Left ventricle myocardium superior (tissue), 1 donor: Measurements from ENCODE around the gene ESF1. TPM values are rescaled to one million over a fixed set of nuclear protein-coding genes. Genes with fewer than 3 reads are reported as not detected.

Experiments used
- ATAC-seq: fragments of 200-7000 bp; cut with Tn5 transposase; one replicate; pipeline ENCODE4 v1.9.1; 2020; ENCODE audit warnings: mild to moderate bottlenecking, moderate library complexity
- DNase-seq: peaks from one replicate; pipeline ENCODE4 v3.0.0-alpha.2; 2020
- intact Hi-C: fragments of 100-400 bp; cut with micrococcal nuclease; formaldehyde crosslinking; loops from one replicate; pipeline ENCODE4 v1.11.0; 2022
- total RNA-seq: library from RNA; stranded (reverse); fragmentation: NEBNext Ultra II Directional; extraction: Animal tissue kit (Norgen Biotek cat#: 25700); gene quantifications from one replicate; pipeline ENCODE4 v1.2.1, GENCODE V29; 2021
- donor health status: DM: no; HTN: yes; CAD: no; lungs with severe emphysema.

The ESF1 gene
- total RNA-seq, 1 donor from 2014 or later = 13.7 TPM

GRCh38 chr20:13692802-13693736 is 91.7 kb downstream of the ESF1 start:
- intact Hi-C loops = no loop called here
- ATAC-seq (no peak), DNase-seq (no peak)

GRCh38 chr20:13690943-13691342 is 93.8 kb downstream of the ESF1 start:
- intact Hi-C loops = no loop called here
- ATAC-seq (peak; percentile 42), DNase-seq (no peak)

GRCh38 chr20:13687815-13688214 is 96.9 kb downstream of the ESF1 start:
- ATAC-seq (no peak), DNase-seq (no peak)
- intact Hi-C loops = no loop called here

GRCh38 chr20:13685623-13686022 is 99.1 kb downstream of the ESF1 start:
- intact Hi-C loops = no loop called here
- ATAC-seq (no peak), DNase-seq (no peak)

- no peak for ATAC-seq
- no peak for DNase-seq
- intact Hi-C loops = no loop called here
Measured at GRCh38 chr20:13684566-13685222, 100.0 kb downstream of the ESF1 start.

GRCh38 chr20:13683833-13684232 is 100.9 kb downstream of the ESF1 start:
- ATAC-seq (no peak), DNase-seq (no peak)
- intact Hi-C loops = no loop called here

GRCh38 chr20:13681248-13682125 is 103.2 kb downstream of the ESF1 start:
- DNase-seq = no peak
- ATAC-seq = no peak
- intact Hi-C loops = no loop called here

- intact Hi-C loops = no loop called here
- no peak for ATAC-seq
Measured at GRCh38 chr20:13678944-13679343, 105.8 kb downstream of the ESF1 start.

GRCh38 chr20:13677241-13677640 is 107.5 kb downstream of the ESF1 start:
- ATAC-seq (peak; percentile 72), DNase-seq (no peak)
- intact Hi-C loops = no loop called here

More at GRCh38 chr20:13678944-13679343, 105.8 kb downstream of the ESF1 start:
- DNase-seq = no peak

- intact Hi-C loops = no loop called here
- ATAC-seq (no peak), DNase-seq (no peak)
Measured at GRCh38 chr20:13676682-13677081, 108.0 kb downstream of the ESF1 start.

GRCh38 chr20:13672690-13673089 is 112.0 kb downstream of the ESF1 start:
- intact Hi-C loops = no loop called here
- DNase-seq = no peak
- peak; percentile 79 for ATAC-seq

GRCh38 chr20:13671916-13672378 is 112.8 kb downstream of the ESF1 start:
- no peak for DNase-seq

GRCh38 chr20:13671512-13671911 is 113.2 kb downstream of the ESF1 start:
- DNase-seq (no peak), ATAC-seq (peak; percentile 33)
- intact Hi-C loops = no loop called here

More at GRCh38 chr20:13671916-13672378, 112.8 kb downstream of the ESF1 start:
- intact Hi-C loops = no loop called here
- peak; percentile 92 for ATAC-seq

GRCh38 chr20:13670160-13670559 is 114.6 kb downstream of the ESF1 start:
- intact Hi-C loops = no loop called here
- no peak for DNase-seq

GRCh38 chr20:13665709-13666395 is 118.9 kb downstream of the ESF1 start:
- intact Hi-C loops = no loop called here

More at GRCh38 chr20:13670160-13670559, 114.6 kb downstream of the ESF1 start:
- no peak for ATAC-seq

More at GRCh38 chr20:13665709-13666395, 118.9 kb downstream of the ESF1 start:
- DNase-seq (no peak), ATAC-seq (no peak)
